Right atrium auricular region (tissue), 2 donors: ENCODE measurements around the gene GNPTAB. TPM values are rescaled to one million over a fixed set of nuclear protein-coding genes. Genes with fewer than 3 reads are reported as not detected.

Experiments used
- DNase-seq: peaks from one replicate; pipeline ENCODE4 v3.0.0-alpha.2; 2019; ENCODE audit warnings: low spot score
- H3K27ac ChIP-seq, 2 donors: fragments of 200-600 bp; sonication (generic); 1 replicate in 1 of 2; 2 replicates in 1 of 2; pipeline ENCODE4 v1.5.1; 2016 to 2019
- H3K27me3 ChIP-seq, 2 donors: fragments of 200-600 bp; sonication (generic); one replicate each; pipeline versions ENCODE4 v1.5.1 to v1.6.0; 2017 to 2019
- H3K36me3 ChIP-seq: fragments of 200-600 bp; sonication (generic); one replicate; pipeline ENCODE4 v1.5.1; 2016
- H3K4me1 ChIP-seq, 2 donors: fragments of 200-600 bp; sonication (generic); one replicate each; pipeline versions ENCODE4 v1.5.1 to v1.6.0; 2017 to 2019
- H3K4me3 ChIP-seq, 2 donors: fragments of 200-600 bp; sonication (generic); 1 replicate in 1 of 2; 2 replicates in 1 of 2; pipeline ENCODE4 v1.5.1; 2017 to 2019; ENCODE audit warnings: mild to moderate bottlenecking in 1 of 2, moderate library complexity in 1 of 2
- H3K9me3 ChIP-seq, 2 donors: fragments of 200-600 bp; sonication (generic); one replicate each; pipeline ENCODE4 v1.5.1; 2019
- total RNA-seq, 2 donors: library from RNA; depleted of rRNA; stranded (reverse); fragments of >200 nt; gene quantifications; one replicate each; pipeline ENCODE4 v1.1.0, GENCODE V29; 2016
- TF ChIP-seq, protein P1 (sequence below), 2 donors: fragments of 200-600 bp; sonication (generic); IDR thresholded peaks; one replicate each; pipeline ENCODE4 v1.5.1; 2019; ENCODE audit warnings: antibody characterized with exemption in 2 of 2

GNPTAB gene
- total RNA-seq, 2 donors from 2014 or later, result 25.3 to 32.6 TPM

DNA sequence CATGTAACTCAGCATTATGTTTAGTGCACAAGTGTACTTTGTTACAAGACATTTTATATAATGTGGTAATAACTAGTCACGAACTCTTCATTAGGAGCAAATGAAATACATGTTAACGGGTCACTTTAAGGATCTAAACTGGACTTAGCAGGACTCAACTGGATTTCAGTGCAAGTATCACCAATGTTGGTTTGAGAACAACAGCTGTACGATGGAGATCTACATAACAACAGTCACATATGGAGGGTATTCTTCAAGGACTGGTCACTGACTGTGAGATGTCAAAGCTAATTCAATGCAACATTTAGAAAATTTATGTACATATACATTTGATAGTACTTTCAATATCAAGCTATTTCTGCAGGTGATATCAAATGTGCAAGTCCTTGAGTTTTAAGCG, 69.0 kb downstream of the GNPTAB start:
- TF ChIP-seq, protein P1, sequence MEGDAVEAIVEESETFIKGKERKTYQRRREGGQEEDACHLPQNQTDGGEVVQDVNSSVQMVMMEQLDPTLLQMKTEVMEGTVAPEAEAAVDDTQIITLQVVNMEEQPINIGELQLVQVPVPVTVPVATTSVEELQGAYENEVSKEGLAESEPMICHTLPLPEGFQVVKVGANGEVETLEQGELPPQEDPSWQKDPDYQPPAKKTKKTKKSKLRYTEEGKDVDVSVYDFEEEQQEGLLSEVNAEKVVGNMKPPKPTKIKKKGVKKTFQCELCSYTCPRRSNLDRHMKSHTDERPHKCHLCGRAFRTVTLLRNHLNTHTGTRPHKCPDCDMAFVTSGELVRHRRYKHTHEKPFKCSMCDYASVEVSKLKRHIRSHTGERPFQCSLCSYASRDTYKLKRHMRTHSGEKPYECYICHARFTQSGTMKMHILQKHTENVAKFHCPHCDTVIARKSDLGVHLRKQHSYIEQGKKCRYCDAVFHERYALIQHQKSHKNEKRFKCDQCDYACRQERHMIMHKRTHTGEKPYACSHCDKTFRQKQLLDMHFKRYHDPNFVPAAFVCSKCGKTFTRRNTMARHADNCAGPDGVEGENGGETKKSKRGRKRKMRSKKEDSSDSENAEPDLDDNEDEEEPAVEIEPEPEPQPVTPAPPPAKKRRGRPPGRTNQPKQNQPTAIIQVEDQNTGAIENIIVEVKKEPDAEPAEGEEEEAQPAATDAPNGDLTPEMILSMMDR (IDR thresholded peaks at IDR 0.05), result no peak
- Histone ChIP-seq H3K27me3 (no peaks in the 10 kb centered on the region), H3K4me1 (no peaks in the 10 kb centered on the region), H3K9me3 (no peaks in the 10 kb centered on the region), H3K27ac (no peak overlapping the region), H3K36me3 (peaks cover 18% of the 10 kb centered on the region), H3K4me3 (no peak overlapping the region)
- DNase-seq, result no peak

DNA sequence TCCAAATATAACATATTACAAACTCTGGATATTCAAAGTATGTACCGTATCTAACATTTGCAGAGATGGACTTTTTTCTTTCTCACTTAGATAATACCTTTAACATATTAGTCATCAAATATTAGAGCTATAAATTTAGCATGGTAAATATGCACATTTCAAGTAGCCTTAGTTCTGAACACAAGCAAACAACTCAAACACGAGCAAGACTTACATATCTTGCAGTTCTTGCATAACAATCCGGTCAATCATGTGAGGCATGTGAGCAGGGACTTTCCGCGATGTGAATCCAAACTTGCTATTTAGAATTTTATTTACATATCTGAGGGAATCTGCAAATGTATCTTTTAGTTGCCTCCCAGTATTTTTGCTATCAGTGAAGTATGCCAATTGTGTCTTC, 69.4 kb downstream of the GNPTAB start:
- no peak overlapping the region for H3K27ac ChIP-seq
- no peak overlapping the region for H3K4me3 ChIP-seq
- no peaks in the 10 kb centered on the region for H3K27me3 ChIP-seq
- H3K4me1 ChIP-seq, result no peaks in the 10 kb centered on the region
- H3K9me3 ChIP-seq, result no peaks in the 10 kb centered on the region
- peaks cover 19% of the 10 kb centered on the region for H3K36me3 ChIP-seq
- TF ChIP-seq, protein P1 (IDR thresholded peaks at IDR 0.05), result no peak
- no peak for DNase-seq

DNA sequence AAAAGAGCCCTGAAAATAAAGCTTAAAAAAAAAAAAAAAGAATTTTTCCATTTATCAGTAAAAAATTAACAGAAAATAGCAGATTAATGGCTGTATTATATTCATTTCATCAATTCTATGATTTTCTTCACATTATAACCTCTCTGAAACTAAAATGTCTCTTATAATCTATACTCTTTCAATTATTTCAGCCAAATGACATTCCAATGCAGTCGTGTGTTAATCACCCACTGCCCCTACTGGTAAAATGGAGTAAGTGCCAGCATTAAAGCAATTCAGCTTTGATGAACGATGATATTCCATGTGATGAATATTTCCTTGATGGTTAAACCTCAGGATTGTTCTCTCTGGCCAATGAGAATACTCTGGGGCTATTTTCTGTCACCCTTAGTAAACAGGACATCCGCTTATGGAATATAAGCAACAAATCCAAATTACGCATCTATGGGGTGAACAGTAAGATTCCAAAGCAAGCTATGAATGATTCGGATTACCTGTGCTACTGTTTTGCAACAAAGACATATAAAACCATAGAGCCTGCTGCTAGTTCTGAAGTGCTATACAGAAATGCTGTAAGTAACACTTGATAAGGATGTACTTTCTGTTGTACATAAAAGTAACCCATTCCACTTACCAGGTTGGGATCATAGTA, 71.2 kb downstream of the GNPTAB start:
- no peak overlapping the region for H3K27ac ChIP-seq
- TF ChIP-seq, protein P1 (IDR thresholded peaks at IDR 0.05), result peak; percentile 43 to 79
- H3K36me3 ChIP-seq, result peaks cover 30% of the 10 kb centered on the region
- no peaks in the 10 kb centered on the region for H3K9me3 ChIP-seq
- no peaks in the 10 kb centered on the region for H3K4me1 ChIP-seq
- no peak overlapping the region for H3K4me3 ChIP-seq
- H3K27me3 ChIP-seq, result no peaks in the 10 kb centered on the region
- no peak for DNase-seq

DNA sequence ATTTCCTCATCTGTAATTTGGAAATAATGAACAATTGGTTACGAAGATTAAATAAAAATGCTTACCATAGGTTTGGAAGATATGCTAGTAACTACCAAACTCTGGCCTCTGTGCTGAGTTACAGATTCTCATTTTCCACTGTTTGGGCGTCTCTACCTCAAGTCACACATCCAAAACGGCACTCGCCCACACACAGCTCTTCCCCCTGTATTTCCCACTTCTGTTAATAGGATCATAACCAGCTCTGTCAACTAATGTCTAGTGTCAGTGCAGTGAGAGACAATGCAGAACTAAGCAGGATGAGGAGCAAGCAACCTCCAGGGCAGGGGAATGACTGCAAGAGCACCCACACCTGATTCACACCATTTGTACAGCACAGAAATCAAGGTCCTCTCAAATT, 80.6 kb downstream of the GNPTAB start:
- Histone ChIP-seq H3K27ac (no peak overlapping the region), H3K4me3 (no peak overlapping the region), H3K9me3 (no peaks in the 10 kb centered on the region), H3K27me3 (no peaks in the 10 kb centered on the region), H3K4me1 (no peaks in the 10 kb centered on the region), H3K36me3 (peaks cover 84% of the 10 kb centered on the region)
- no peak for DNase-seq
- TF ChIP-seq, protein P1 (IDR thresholded peaks at IDR 0.05), result no peak

DNA sequence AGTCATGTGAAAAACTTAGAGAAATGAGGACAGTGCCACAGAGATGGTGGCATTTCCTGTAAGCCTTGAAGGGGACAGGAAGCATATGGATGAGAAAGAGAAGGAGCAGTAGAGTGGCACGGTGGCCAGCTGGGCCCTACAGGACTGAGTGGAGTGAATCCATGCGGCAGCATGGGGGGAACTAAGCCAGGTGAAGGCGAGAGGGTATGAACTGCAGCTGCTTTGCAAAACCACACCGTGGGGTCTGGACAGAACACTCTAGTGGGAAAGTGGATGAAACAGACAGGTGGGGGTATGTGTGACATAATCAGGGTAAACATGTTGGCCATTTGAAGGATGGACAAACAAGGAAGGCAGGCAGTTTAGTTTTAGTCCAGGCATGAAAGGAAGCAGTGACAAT, 81.1 kb downstream of the GNPTAB start:
- TF ChIP-seq, protein P1 (IDR thresholded peaks at IDR 0.05), result no peak
- Histone ChIP-seq H3K27ac (no peak overlapping the region), H3K4me1 (no peaks in the 10 kb centered on the region), H3K36me3 (peaks cover 89% of the 10 kb centered on the region), H3K27me3 (no peaks in the 10 kb centered on the region), H3K4me3 (no peak overlapping the region), H3K9me3 (no peaks in the 10 kb centered on the region)
- no peak for DNase-seq

DNA sequence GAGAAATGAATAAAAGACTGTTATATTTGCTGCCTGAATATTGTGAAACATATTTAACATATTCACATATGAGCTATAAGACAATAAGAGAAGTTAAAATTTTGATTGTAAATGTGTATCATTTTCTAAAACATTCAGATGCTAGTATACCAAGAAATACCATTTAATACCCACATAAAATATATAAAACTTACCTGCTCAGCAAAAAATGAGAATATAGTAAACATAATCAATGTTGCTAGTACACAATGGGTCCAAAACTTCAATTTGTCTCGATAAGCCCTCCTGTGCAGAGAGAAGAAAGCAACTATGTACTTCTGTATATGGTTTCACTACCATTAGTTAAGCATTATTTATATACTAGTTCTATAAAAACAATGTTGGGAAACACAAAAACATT, 81.9 kb downstream of the GNPTAB start:
- DNase-seq, result no peak

More for the DNA sequence above, 81.9 kb downstream of the GNPTAB start:
- Histone ChIP-seq H3K27ac (no peak overlapping the region), H3K4me1 (no peaks in the 10 kb centered on the region), H3K9me3 (no peaks in the 10 kb centered on the region), H3K27me3 (no peaks in the 10 kb centered on the region), H3K4me3 (no peak overlapping the region), H3K36me3 (peaks cover 90% of the 10 kb centered on the region)
- TF ChIP-seq, protein P1 (IDR thresholded peaks at IDR 0.05), result no peak
